HuH-7 (cell line): ENCODE data around the gene FEN1.
A peak's percentile ranks its signal among the peaks of the same experiment; 100 is the strongest.

ENCODE experiments used
- DNase-seq: peaks from one replicate; pipeline ENCODE4 v3.0.0; 2011; ENCODE audit warnings: low spot score

Gene FEN1

GRCh38 chr11:61794579-61794978 is 1.9 kb downstream of the FEN1 start:
- DNase-seq: no peak

- DNase-seq: no peak
Observed at GRCh38 chr11:61795459-61795858, 2.7 kb downstream of the FEN1 start.

GRCh38 chr11:61795876-61796526 is 3.3 kb downstream of the FEN1 start:
- no peak for DNase-seq

- DNase-seq: peak; percentile 83
Observed at GRCh38 chr11:61797263-61797944, 4.7 kb downstream of the FEN1 start.

DNA sequence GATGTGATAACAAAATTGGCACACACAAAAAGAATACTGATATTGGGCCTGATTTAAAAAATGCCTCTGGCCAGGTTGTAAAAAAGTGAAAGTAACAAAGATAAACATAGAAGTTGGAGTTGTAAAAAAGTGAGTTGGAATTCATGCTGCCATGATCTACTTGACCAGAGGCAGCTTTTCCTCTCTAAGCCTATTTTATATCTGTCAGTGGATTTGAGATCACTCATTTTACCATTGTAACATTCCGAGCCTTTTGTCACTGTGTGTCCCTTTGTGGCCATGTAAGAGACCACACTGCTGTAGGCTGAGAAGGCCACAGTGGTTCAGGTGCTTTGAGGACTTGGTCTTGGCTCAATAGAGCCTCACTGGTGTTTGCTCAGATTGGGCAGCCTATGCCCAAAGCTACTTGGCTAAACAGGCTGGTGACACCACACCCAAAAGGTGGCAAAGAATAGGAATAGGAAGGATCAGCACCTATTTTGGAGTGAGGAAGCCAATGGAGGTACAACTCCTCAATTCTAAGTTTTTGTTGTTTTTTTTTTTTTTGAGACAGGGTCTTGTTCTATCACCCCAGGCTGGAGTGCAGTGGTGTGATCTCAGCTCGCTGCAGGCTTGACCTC is 7.1 kb downstream of the FEN1 start:
- DNase-seq: no peak

GRCh38 chr11:61800331-61801281 is 7.9 kb downstream of the FEN1 start:
- no peak for DNase-seq

GRCh38 chr11:61802605-61803004 is 9.9 kb downstream of the FEN1 start:
- DNase-seq: no peak

- DNase-seq: no peak
Observed at GRCh38 chr11:61803889-61804647, 11.4 kb downstream of the FEN1 start.

DNA sequence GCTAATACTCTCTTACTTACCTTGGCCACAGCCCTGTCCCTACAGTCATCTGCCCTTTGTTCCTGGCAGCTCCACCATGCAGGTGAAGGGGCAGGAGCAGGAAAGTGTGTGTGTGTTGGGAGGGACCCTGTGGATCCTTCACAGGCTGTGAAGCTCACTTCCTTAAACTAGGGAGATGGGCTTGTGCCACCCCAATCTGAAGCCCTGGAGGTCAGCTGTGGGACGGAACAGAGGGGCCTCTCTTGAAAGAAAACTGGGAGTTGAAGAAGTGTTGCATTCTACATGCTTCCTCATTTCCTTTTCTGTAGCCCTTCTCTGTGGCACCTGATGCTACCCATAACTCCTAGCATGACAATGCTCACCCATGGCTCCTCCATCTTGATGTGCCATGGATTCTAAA is 12.4 kb downstream of the FEN1 start:
- no peak for DNase-seq

DNA sequence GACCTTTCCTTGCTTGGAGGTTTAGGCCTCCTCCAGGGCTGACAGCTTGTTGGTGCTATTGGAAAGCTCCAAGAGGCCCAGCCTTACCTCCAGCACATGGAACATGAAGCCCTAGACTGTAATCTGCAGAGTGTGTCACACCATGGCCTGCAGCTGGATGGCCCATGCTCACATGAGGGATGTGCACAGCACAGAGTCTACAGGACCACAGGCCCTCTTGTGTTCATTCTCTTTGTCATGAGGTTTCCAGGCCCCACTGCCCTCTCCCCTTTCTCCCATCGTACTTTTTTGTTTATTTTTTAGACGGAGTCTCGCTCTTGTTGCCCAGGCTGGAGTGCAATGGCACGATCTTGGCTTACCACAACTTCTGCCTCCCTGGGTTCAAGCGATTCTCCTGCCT is 14.1 kb downstream of the FEN1 start:
- DNase-seq: no peak

DNA sequence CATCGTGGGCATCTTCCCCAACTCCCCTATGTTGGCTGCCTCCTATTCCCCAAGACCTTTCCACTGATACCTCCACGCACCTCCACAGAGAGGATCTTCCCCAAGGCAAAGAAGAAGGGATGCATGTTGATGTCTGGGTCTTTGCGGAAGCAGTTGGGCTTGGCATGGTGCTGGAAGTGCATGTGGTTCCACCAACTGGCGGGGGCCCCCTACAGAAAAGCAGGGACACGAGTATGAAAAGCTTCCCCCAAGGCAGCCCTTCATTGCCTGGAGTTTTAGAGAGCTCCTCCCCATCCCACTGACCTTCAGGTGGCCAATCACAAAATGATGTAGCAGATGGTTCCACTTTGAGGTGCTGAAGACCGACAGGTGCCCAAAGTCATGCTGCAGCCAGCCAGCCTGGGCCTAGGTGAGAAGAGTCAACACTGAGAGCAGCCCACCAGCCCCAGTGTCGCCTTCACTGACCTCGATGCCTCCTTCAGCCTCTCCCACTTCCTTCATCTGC is 18.0 kb downstream of the FEN1 start:
- DNase-seq: no peak

DNA sequence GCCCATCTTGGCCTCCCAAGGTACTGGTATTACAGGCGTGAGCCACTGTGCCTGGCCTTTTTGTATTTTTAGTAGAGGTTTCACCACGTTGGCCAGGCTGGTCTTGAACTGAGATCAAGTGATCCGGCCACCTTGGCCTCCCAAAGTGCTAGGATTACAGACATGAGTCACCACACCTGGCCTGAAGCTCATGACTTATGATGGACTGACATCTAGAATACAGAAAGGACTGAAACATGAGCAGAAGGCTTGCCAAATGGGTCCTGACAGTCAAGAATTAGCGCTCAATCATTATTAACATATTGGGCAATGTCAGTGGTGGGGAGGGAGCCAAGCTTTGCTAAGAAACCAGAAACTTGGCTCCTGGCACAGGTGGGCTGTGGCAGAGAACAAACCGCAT is 19.1 kb downstream of the FEN1 start:
- DNase-seq: no peak

DNA sequence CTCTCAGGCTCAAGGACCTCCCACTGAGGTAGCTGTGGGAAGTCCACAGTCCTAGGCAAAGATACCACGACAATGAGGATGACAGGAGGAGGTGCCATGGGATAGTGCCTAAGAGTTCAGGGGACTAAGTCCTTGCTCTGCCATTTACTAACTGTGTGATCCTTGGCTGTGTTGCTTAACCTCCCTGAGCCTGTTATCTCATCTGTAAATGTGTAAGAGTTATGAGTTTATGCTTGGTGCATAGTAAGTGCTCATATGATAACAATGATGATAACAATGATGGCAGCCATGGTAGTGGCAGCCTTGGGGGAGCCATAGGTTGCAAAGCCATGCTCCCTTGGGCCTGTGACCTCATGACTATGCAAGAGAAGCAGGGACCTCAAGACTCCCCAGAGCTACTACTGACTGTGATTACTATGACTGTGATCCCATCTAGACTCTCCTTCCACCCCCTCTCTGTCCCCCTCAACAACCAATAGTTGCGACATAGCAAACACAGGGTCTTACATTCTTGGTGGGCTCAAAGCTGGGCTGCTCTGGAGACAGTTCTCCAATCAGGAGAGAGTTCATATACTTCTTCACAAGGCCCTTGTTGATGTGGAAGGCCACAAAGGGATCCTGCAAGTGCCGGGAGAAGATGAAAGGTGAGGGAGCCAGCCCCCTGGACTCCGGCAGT is 20.2 kb downstream of the FEN1 start:
- DNase-seq: no peak

GRCh38 chr11:61814247-61814957 is 21.7 kb downstream of the FEN1 start:
- peak; percentile 58 for DNase-seq

GRCh38 chr11:61814958-61815789 is 22.5 kb downstream of the FEN1 start:
- DNase-seq: peak; percentile 99

- DNase-seq: peak; percentile 75
Observed at GRCh38 chr11:61815790-61816735, 23.4 kb downstream of the FEN1 start.

GRCh38 chr11:61816736-61817455 is 24.2 kb downstream of the FEN1 start, which contains the start of gene FADS1:
FADS1 (minus strand) TSS chr11:61817003; CDS start chr11:61816929, 74 bp downstream.
- DNase-seq: peak; percentile 99
